HUES6 (cell line): ENCODE data around the gene GAL.

Source experiments
- H3K27ac ChIP-seq: 2 replicates; pipeline ENCODE4 v1.7.0; 2013; ENCODE audit warnings: low read depth, mild to moderate bottlenecking, low read length, inconsistent platforms
- H3K27me3 ChIP-seq: 2 replicates; pipeline ENCODE4 v1.6.1; 2013; ENCODE audit warnings: low read length; ENCODE audit not compliant: control insufficient read depth, insufficient read depth
- H3K36me3 ChIP-seq: 2 replicates; pipeline ENCODE4 v1.6.1; 2013; ENCODE audit warnings: low read length; ENCODE audit not compliant: control insufficient read depth, insufficient read depth
- H3K4me1 ChIP-seq: 2 replicates; pipeline ENCODE4 v1.6.1; 2013; ENCODE audit warnings: low read length; ENCODE audit not compliant: control insufficient read depth, insufficient read depth
- H3K4me3 ChIP-seq: 2 replicates; pipeline ENCODE4 v1.5.1; 2013; ENCODE audit warnings: low read depth, low read length
- H3K9ac ChIP-seq: one replicate; pipeline ENCODE4 v1.6.1; 2013; ENCODE audit warnings: mild to moderate bottlenecking, low read length
- H3K9me3 ChIP-seq: 2 replicates; pipeline ENCODE4 v1.6.1; 2013; ENCODE audit warnings: low read depth, low read length; ENCODE audit not compliant: control insufficient read depth, insufficient read depth

The GAL gene

GRCh38 chr11:68669301-68670090 lies 14.8 kb upstream of the GAL start:
- H3K4me1 ChIP-seq, result 0 out of 2 replicates have a peak, but pooled peaks cover 4% of the 10 kb centered on the region
- H3K27me3 ChIP-seq, result no peaks in the 10 kb centered on the region
- H3K9ac ChIP-seq, result no peak overlapping the region
- H3K4me3 ChIP-seq, result no peak overlapping the region
- H3K36me3 ChIP-seq, result no peaks in the 10 kb centered on the region
- no peak overlapping the region for H3K27ac ChIP-seq
- peaks cover 4% of the 10 kb centered on the region for H3K9me3 ChIP-seq

- no peak overlapping the region for H3K27ac ChIP-seq
- H3K4me3 ChIP-seq, result no peak overlapping the region
Measured at GRCh38 chr11:68670208-68670992, 13.9 kb upstream of the GAL start.

DNA sequence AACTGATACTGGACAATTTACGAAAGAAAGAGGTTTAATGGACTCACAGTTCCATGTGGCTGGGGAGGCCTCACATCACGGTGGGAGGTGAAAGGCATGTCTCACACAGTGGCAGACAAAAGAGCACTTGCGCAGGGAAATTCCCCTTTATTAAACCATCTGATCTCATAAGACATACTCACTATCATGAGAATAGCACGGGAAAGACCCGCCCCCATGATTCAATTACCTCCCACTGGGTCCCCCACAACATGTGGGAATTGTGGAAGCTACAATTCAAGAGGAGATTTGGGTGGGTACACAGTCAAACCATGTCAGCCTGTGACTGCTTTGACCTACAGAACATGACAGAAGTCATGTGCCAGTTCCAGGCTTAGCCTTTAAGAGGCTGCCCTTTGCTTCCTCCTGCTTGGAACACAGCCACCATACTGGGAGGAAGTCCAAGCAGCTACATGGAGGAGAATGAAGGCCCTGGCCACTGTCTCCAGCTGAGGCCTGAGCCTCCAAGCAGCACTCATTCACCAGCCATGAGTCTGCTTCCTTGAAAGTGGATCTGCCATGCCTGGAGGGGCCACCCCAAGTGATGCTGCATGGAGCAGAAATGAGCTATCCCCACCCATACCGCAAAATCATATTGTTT lies 10.9 kb upstream of the GAL start:
- Histone ChIP-seq H3K36me3 (no peaks in the 10 kb centered on the region), H3K9ac (no peak overlapping the region), H3K4me3 (no peak overlapping the region), H3K9me3 (peaks cover 4% of the 10 kb centered on the region), H3K27me3 (no peaks in the 10 kb centered on the region), H3K4me1 (peaks cover 11% of the 10 kb centered on the region), H3K27ac (no peak overlapping the region)

More at GRCh38 chr11:68670208-68670992, 13.9 kb upstream of the GAL start:
- Histone ChIP-seq H3K36me3 (no peaks in the 10 kb centered on the region), H3K4me1 (0 out of 2 replicates have a peak, but pooled peaks cover 4% of the 10 kb centered on the region), H3K27me3 (no peaks in the 10 kb centered on the region), H3K9ac (no peak overlapping the region), H3K9me3 (peaks cover 4% of the 10 kb centered on the region)

DNA sequence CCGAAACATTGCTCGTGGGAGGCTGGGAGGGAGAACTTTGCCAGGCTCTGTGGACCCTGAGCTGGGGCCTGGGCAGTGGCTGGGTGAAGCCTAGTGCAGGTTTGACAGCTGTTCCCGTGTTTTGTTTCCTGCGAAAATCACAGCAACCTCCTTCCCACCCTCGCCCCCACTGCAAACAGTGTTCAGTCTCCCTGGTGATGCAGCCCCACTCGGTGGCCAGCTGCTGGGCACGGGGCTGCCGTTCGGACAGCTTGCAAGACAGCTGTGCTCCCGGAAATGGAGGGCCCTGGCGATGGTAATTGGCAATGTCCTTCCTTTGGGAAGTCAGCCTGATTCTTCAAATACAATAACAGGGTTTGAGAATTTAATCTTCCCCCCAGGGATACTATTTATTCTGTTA lies 10.4 kb upstream of the GAL start:
- no peaks in the 10 kb centered on the region for H3K27me3 ChIP-seq

GRCh38 chr11:68674461-68674860 lies 9.9 kb upstream of the GAL start:
- H3K4me1 ChIP-seq, result peaks cover 14% of the 10 kb centered on the region
- peaks cover 4% of the 10 kb centered on the region for H3K9me3 ChIP-seq
- H3K27ac ChIP-seq, result no peak overlapping the region
- no peak overlapping the region for H3K9ac ChIP-seq
- H3K27me3 ChIP-seq, result no peaks in the 10 kb centered on the region
- H3K4me3 ChIP-seq, result no peak overlapping the region
- no peaks in the 10 kb centered on the region for H3K36me3 ChIP-seq

More for the DNA sequence above, 10.4 kb upstream of the GAL start:
- Histone ChIP-seq H3K27ac (no peak overlapping the region), H3K9me3 (peaks cover 4% of the 10 kb centered on the region), H3K4me3 (no peak overlapping the region), H3K4me1 (peaks cover 14% of the 10 kb centered on the region), H3K36me3 (no peaks in the 10 kb centered on the region), H3K9ac (no peak overlapping the region)

DNA sequence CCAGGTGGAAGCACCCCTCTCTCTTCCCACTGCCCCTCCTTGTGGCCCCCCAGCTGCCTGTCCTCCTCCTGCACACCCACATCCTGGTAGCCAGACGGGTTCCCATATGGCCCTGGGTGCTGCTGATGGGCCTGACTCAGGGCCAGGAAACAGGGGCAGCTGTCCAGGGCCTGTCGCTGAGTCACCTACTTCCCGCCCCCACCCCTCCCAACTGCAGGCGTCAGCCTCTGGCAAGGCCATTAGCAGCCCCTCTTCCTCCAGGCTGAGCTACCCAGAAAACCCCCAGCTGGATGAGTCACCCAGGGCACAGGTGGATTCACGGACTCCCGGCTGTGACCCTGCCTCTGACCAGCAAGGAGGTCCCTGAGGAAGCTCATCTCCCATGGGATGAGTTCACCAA lies 6.9 kb upstream of the GAL start:
- H3K4me1 ChIP-seq, result peaks cover 16% of the 10 kb centered on the region
- H3K27me3 ChIP-seq, result 0 out of 2 replicates have a peak, but pooled peaks cover under 1% of the 10 kb centered on the region
- no peak overlapping the region for H3K27ac ChIP-seq
- H3K9ac ChIP-seq, result no peak overlapping the region
- H3K9me3 ChIP-seq, result peaks cover 4% of the 10 kb centered on the region
- no peaks in the 10 kb centered on the region for H3K36me3 ChIP-seq
- H3K4me3 ChIP-seq, result no peak overlapping the region

- H3K27me3 ChIP-seq, result peaks cover 5% of the 10 kb centered on the region
- H3K27ac ChIP-seq, result no peak overlapping the region
Measured at GRCh38 chr11:68678031-68678441, 6.3 kb upstream of the GAL start.

DNA sequence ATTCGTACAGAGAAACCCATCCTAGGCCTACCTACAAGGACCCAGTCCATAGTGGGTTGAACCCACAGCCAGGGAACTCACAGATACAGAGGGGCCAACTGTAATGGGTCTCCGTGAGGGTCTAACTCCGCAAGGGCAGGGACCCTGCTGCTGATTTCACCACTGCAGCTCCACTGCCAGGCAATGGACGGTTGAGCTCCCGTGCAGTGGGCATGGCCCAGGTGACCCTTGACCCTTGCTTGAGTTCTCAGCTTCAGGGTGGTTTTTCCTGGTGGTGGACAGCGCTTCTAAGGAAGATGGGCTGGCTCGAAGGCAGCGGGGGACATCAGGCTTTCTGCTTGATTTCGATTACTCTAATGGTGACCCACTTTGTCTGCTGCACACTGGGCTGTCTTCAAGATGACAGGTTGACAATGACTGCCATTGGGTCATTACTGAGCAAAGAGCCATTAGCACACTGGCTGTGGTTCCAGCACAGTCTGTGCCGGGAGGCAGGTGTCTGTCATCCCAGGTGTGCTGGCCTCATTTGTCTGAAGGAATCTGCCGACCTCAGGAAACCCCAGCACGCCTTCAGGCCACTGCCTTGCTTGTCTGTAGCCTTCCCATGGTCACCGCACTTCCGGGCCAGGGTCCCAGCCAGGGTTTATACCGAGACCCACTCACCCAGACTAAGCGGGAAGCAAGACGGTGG lies 3.7 kb upstream of the GAL start:
- no peak overlapping the region for H3K4me3 ChIP-seq
- H3K27me3 ChIP-seq, result peaks cover 30% of the 10 kb centered on the region
- H3K4me1 ChIP-seq, result peaks cover 39% of the 10 kb centered on the region
- peaks cover 6% of the 10 kb centered on the region; the same call in 1 of the 2 replicates for H3K36me3 ChIP-seq
- no peak overlapping the region for H3K9ac ChIP-seq
- H3K9me3 ChIP-seq, result no peaks in the 10 kb centered on the region
- no peak overlapping the region for H3K27ac ChIP-seq

More at GRCh38 chr11:68678031-68678441, 6.3 kb upstream of the GAL start:
- Histone ChIP-seq H3K9ac (no peak overlapping the region), H3K9me3 (peaks cover 4% of the 10 kb centered on the region), H3K4me3 (no peak overlapping the region), H3K36me3 (no peaks in the 10 kb centered on the region), H3K4me1 (peaks cover 21% of the 10 kb centered on the region)

GRCh38 chr11:68682531-68682961 lies 1.8 kb upstream of the GAL start:
- Histone ChIP-seq H3K36me3 (peaks cover 24% of the 10 kb centered on the region), H3K4me3 (no peak overlapping the region), H3K27ac (no peak overlapping the region), H3K27me3 (peaks cover 36% of the 10 kb centered on the region), H3K9ac (no peak overlapping the region), H3K4me1 (peaks cover 46% of the 10 kb centered on the region), H3K9me3 (no peaks in the 10 kb centered on the region)

- H3K4me1 ChIP-seq, result peaks cover 41% of the 10 kb centered on the region
- peaks cover 36% of the 10 kb centered on the region for H3K27me3 ChIP-seq
Measured at GRCh38 chr11:68683121-68683520, 1.2 kb upstream of the GAL start.

More at GRCh38 chr11:68683121-68683520, 1.2 kb upstream of the GAL start:
- Histone ChIP-seq H3K36me3 (peaks cover 30% of the 10 kb centered on the region), H3K4me3 (peak overlapping the region; percentile 7; the same call in 1 of the 2 replicates), H3K9me3 (no peaks in the 10 kb centered on the region), H3K9ac (peak overlapping the region; percentile 89), H3K27ac (no peak overlapping the region)
